Heart left ventricle (tissue), 16 donors: ENCODE measurements around the gene PARD3. TPM values are rescaled to one million over a fixed set of nuclear protein-coding genes. Genes with fewer than 3 reads are reported as not detected.
"Not testable (repeated sequence)": the region's sequence is repeated elsewhere in the genome, so short reads cannot be mapped to it uniquely, and the experiment has no call there.

Experiments used
- ATAC-seq, 4 donors: fragments of 200-7000 bp; cut with Tn5 transposase; one replicate each; pipeline ENCODE4 v1.9.1; 2020 to 2022; ENCODE audit warnings: moderate library complexity in 4 of 4, mild to moderate bottlenecking in 3 of 4, moderate number of reproducible peaks in 1 of 4
- DNase-seq, 5 donors: peaks; one replicate each; pipeline ENCODE4 v3.0.0-alpha.2; 2020
- H3K27ac ChIP-seq, 12 donors: fragments of 200-600 bp; sonication (generic) in 4 of 12; one replicate each; pipeline versions ENCODE4 v1.5.0 to v1.8.0; 2016 to 2022; ENCODE audit warnings: mild to moderate bottlenecking in 2 of 12
- H3K27me3 ChIP-seq, 9 donors: fragments of 200-600 bp; sonication (generic) in 2 of 9; one replicate each; pipeline versions ENCODE4 v1.5.1 to v1.8.0; 2016 to 2022; ENCODE audit warnings: mild to moderate bottlenecking in 3 of 9
- H3K36me3 ChIP-seq, 9 donors: fragments of 200-600 bp; sonication (generic) in 2 of 9; one replicate each; pipeline versions ENCODE4 v1.5.0 to v1.8.0; 2018 to 2022; ENCODE audit warnings: mild to moderate bottlenecking in 2 of 9
- H3K4me1 ChIP-seq, 12 donors: fragments of 200-600 bp; sonication (generic) in 4 of 12; one replicate each; pipeline versions ENCODE4 v1.5.0 to v1.8.0; 2016 to 2022; ENCODE audit warnings: mild to moderate bottlenecking in 3 of 12
- H3K4me3 ChIP-seq, 12 donors: fragments of 200-600 bp; sonication (generic) in 4 of 12; one replicate each; pipeline versions ENCODE4 v1.5.0 to v1.8.0; 2017 to 2022; ENCODE audit warnings: mild to moderate bottlenecking in 9 of 12, moderate library complexity in 4 of 12
- H3K9me3 ChIP-seq, 12 donors: fragments of 200-600 bp; sonication (generic) in 4 of 12; one replicate each; pipeline versions ENCODE4 v1.5.0 to v1.8.0; 2016 to 2022; ENCODE audit warnings: mild to moderate bottlenecking in 1 of 12
- POLR2A ChIP-seq, 2 donors: fragments of 450-650 bp; IDR thresholded peaks; one replicate each; pipeline ENCODE4 v1.6.1; 2017; ENCODE audit warnings: antibody characterized with exemption in 2 of 2, mild to moderate bottlenecking in 2 of 2, moderate library complexity in 2 of 2
- WGBS, 4 donors: extraction: QIAGEN DNeasy Blood & Tissue Kit in 2 of 4; methylation state at CpG; one replicate each; pipeline versions ENCODE4 v1.1.5 to v1.1.7; 2013 to 2018; 5-methylcytosine and 5-hydroxymethylcytosine counted together
- intact Hi-C, 10 donors: fragments of 100-400 bp; cut with DNase I; formaldehyde crosslinking; loops; one replicate each; pipeline versions ENCODE4 v1.11.1 to v1.14.2; 2022
- polyA plus RNA-seq, 2 donors: library from polyadenylated mRNA; stranded (reverse); fragments of 200-250 nt; gene quantifications; one replicate each; pipeline ENCODE4 v1.2.3, GENCODE V29; 2013
- total RNA-seq, 9 donors: library from RNA; depleted of rRNA in 2 of 9; stranded (reverse); fragments of >200 nt in 2 of 9; fragmentation: NEBNext Ultra II Directional in 3 of 9; extraction: Animal tissue kit (Norgen Biotek cat#: 25700) in 3 of 9; gene quantifications; one replicate each; pipeline versions ENCODE4 v1.1.0 to v1.2.4, GENCODE V29; 2016 to 2023
- TF ChIP-seq, protein P1 (sequence below), 12 donors: fragments of 200-600 bp; sonication (generic) in 4 of 12; IDR thresholded peaks; one replicate each; pipeline versions ENCODE4 v1.5.0 to v1.8.0; 2018 to 2022; ENCODE audit warnings: antibody characterized with exemption in 12 of 12, mild to moderate bottlenecking in 5 of 12
- donor health status: ischemic (EF 13 %, LVEDD 7.1; RV severe dilation, severe dysfunction).
- donor health status: healthy with polysubstance abuse.
- donor health status: DM: no; HTN: yes; CAD: no.
- donor health status: DM: no; HTN: no; CAD: no.
- donor health status: ischemic (EF 25% LVEDD 6.9; RV normal size, moderate dysfunction).
- donor health status: ischemic (EF 25% LVEDD 5.7; RV mildly dilated, moderate dysfunction).
- donor health status: healthy.
- donor health status: DM: yes; HTN: yes; CAD: no.
- donor health status: ischemic (EF 35%, LVEDD 5.7; RV mildly dilated, moderate dysfunction).
- donor health status: nonischemic (EF 11% LVEDD 7.7; RV severe dilation, severe dysfunction).
- donor health status: DM: yes; HTN: yes; CAD: no.
- donor health status: PGD.
- donor health status: ischemic (EF 29% LVEDD 5.4; RV normal size, mild dysfunction).
- donor health status: nonischemic (EF 23%, LVEDD 6.1; RV moderate dilation, normal function).

The PARD3 gene
- total and polyA plus RNA-seq, 11 donors = 24.8 to 69.7 (median 33.1) TPM

DNA sequence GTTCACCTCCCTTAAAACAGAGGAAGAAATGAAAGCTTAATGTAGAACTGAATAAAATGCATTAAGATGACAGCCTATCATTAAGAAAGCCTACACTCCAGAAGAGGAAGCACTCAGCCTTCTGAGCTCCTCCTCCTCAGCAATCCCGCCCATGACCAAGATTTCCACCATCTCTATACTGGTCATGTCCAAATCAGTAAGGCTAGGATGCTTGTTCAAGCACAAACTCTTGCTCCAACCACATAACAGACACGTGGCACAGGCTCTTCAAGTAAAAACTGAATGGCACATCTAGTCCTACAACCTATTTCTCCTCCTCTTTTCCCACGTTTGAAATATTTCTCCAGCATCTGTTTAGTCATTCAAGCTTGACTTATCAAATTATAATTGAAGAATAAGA lies 454.1 kb downstream of the PARD3 start:
- TF ChIP-seq POLR2A (IDR thresholded peaks at IDR 0.05) = no peak
- TF ChIP-seq, protein P1, sequence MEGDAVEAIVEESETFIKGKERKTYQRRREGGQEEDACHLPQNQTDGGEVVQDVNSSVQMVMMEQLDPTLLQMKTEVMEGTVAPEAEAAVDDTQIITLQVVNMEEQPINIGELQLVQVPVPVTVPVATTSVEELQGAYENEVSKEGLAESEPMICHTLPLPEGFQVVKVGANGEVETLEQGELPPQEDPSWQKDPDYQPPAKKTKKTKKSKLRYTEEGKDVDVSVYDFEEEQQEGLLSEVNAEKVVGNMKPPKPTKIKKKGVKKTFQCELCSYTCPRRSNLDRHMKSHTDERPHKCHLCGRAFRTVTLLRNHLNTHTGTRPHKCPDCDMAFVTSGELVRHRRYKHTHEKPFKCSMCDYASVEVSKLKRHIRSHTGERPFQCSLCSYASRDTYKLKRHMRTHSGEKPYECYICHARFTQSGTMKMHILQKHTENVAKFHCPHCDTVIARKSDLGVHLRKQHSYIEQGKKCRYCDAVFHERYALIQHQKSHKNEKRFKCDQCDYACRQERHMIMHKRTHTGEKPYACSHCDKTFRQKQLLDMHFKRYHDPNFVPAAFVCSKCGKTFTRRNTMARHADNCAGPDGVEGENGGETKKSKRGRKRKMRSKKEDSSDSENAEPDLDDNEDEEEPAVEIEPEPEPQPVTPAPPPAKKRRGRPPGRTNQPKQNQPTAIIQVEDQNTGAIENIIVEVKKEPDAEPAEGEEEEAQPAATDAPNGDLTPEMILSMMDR (IDR thresholded peaks at IDR 0.05) = no peak
- H3K4me3 ChIP-seq = no peak overlapping the region
- DNase-seq (no peak), ATAC-seq (no peak)
- peaks cover 0 to 37% (median 11%) of the 10 kb centered on the region in 9 donors for H3K36me3 ChIP-seq
- 86 to 93% (median 88%) methylated on average over 3 of the region's 3 CpGs for WGBS, 4 donors
- H3K27me3 ChIP-seq = no peaks in the 10 kb centered on the region
- intact Hi-C loops = no loop called here
- H3K9me3 ChIP-seq = no peaks in the 10 kb centered on the region
- H3K4me1 ChIP-seq = no peaks in the 10 kb centered on the region
- H3K27ac ChIP-seq = no peak overlapping the region

DNA sequence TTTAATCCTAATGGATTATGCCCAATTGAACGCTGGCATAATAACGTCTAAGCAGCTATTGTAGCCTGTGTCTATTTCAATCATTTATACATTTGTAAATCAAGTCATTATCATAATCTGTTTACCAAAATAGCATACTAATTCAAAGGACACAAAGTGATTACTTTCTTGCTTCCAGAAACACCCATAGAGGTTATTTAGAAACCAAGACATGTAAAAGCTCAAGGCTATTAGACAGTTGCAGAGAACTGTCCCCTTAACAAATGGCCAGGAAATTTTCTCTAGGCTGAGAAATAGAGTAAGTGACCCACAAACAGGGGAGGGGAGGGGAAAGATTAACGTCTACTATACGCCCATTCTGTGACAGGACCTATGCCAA lies 455.7 kb downstream of the PARD3 start:
- Histone ChIP-seq H3K27ac (no peak overlapping the region), H3K9me3 (no peaks in the 10 kb centered on the region), H3K4me3 (no peak overlapping the region), H3K4me1 (no peaks in the 10 kb centered on the region), H3K27me3 (no peaks in the 10 kb centered on the region), H3K36me3 (peaks cover 0 to 38% (median 11%) of the 10 kb centered on the region in 9 donors)
- no peak for ATAC-seq
- intact Hi-C loops = no loop called here
- 96% methylated on average over 4 of the region's 4 CpGs for WGBS, 4 donors
- no peak for TF ChIP-seq POLR2A (IDR thresholded peaks at IDR 0.05)
- TF ChIP-seq, protein P1 (IDR thresholded peaks at IDR 0.05) = no peak
- DNase-seq = no peak

DNA sequence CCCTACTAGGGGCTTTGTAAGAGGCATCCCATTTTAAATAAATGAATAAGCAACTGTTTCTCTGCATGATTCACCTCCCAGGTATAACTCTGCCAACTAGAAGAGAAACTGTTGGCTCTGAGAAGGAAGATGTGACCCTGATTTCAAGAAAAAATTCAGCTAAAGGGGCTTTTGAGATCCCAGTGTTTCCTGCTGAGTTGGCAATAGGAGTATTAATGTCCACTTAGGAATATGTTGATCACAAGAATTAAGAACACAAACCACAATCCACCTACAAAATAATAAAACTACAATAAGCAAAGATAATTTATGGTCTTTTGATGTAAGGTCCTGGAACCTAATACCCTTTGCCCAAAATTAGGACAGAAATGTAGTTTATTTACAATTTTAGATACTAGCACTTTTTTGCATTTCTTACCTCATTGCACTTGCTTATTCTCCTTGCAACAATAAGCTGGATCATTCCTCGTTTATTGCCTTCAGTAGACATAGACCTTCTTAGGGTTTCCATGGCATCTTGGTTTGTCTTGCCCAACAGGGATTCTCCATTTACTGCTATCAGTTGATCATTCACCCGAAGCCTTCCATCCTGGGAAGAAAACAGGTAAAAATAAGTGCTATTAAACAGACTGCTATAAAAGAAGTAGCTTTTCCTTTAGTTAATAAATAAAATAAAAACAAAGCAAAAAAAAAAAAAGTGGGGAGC lies 456.2 kb downstream of the PARD3 start:
- DNase-seq = no peak
- H3K4me1 ChIP-seq = no peaks in the 10 kb centered on the region

DNA sequence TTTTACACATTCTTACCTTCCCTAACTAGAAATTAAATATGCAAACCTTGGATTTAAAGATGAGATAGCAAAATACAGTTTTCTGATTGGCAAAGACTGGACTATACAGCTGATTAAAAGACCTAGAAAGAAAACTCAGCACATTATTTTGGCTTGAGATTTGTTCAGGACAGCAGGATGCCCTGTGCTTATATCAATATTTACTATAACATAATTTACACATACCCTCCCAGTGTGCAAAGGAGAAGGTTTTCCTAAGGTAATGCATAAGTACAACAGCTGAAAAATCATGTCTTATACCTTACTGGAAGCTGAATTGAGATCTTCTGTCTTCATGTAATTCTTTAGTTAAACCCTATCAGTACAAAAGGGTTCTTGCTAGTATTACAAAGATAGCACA lies 458.6 kb downstream of the PARD3 start:
- intact Hi-C loops = no loop called here

More for the DNA sequence above, 456.2 kb downstream of the PARD3 start:
- intact Hi-C loops = no loop called here
- Histone ChIP-seq H3K36me3 (peaks cover 0 to 38% (median 11%) of the 10 kb centered on the region in 9 donors), H3K4me3 (no peak overlapping the region), H3K27me3 (no peaks in the 10 kb centered on the region), H3K27ac (no peak overlapping the region), H3K9me3 (no peaks in the 10 kb centered on the region)
- ATAC-seq = no peak
- WGBS, 4 donors = 88 to 93% (median 92%) methylated on average over 2 of the region's 2 CpGs
- TF ChIP-seq, protein P1 (IDR thresholded peaks at IDR 0.05) = no peak
- TF ChIP-seq POLR2A (IDR thresholded peaks at IDR 0.05) = no peak

DNA sequence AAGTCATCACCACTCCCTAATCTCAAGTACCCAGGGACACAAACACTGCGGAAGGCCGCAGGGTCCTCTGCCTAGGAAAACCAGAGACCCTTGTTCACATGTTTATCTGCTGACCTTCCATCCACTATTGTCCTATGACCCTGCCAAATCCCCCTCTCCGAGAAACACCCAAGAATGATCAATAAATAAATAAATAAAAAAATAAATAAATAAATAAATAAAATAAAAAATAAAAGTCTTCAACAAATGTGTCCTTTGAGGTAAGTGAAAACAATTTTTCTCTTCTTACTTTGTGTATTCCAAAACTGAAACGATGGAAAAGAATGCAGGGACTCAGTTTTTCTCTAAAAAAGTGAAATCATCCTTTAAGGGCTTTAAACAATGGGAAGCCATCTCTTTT lies 461.6 kb downstream of the PARD3 start:
- H3K9me3 ChIP-seq, ATAC-seq, intact Hi-C loops, H3K4me3 ChIP-seq, DNase-seq, H3K27me3 ChIP-seq, H3K27ac ChIP-seq, H3K4me1 ChIP-seq: not testable (repeated sequence)
- peaks cover 0 to 25% (median 1%) of the 10 kb centered on the region in 9 donors for H3K36me3 ChIP-seq
- WGBS, 4 donors = 93 to 96% (median 94%) methylated on average over 4 of the region's 4 CpGs

More for the DNA sequence above, 458.6 kb downstream of the PARD3 start:
- H3K4me3 ChIP-seq = no peak overlapping the region
- no peak for TF ChIP-seq POLR2A (IDR thresholded peaks at IDR 0.05)
- TF ChIP-seq, protein P1 (IDR thresholded peaks at IDR 0.05) = no peak
- H3K4me1 ChIP-seq = no peaks in the 10 kb centered on the region
- ATAC-seq (no peak), DNase-seq (no peak)
- no peaks in the 10 kb centered on the region for H3K27me3 ChIP-seq
- no peak overlapping the region for H3K27ac ChIP-seq
- peaks cover 0 to 38% (median 11%) of the 10 kb centered on the region in 9 donors for H3K36me3 ChIP-seq
- H3K9me3 ChIP-seq = no peaks in the 10 kb centered on the region

DNA sequence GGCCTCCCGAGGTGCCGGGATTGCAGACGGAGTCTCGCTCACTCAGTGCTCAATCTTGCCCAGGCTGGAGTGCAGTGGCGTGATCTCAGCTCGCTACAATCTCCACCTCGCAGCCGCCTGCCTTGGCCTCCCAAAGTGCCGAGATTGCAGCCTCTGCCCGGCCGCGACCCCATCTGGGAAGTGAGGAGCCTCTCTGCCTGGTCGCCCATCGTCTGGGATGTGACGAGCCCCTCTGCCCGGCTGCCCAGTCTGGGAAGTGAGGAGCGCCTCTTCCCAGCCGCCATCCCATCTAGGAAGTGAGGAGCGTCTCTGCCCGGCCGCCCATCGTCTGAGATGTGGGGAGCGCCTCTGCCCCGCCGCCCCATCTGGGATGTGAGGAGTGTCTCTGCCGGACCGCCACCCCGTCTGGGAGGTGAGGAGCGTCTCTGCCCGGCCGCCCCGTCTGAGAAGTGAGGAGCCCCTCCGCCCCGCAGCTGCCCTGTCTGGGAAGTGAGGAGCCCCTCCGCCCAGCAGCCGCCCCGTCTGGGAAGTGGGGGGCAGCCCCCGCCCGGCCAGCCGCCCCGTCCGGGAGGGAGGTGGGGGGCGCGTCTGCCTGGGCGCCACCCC lies 462.4 kb downstream of the PARD3 start:
- H3K36me3 ChIP-seq = peaks cover 0 to 17% (median 0%) of the 10 kb centered on the region in 9 donors
- H3K9me3 ChIP-seq, H3K4me3 ChIP-seq, H3K27ac ChIP-seq, intact Hi-C loops, H3K4me1 ChIP-seq, H3K27me3 ChIP-seq, ATAC-seq: not testable (repeated sequence)
- 94 to 97% (median 96%) methylated on average over 27 to 45 of the region's 45 CpGs for WGBS, 4 donors
- DNase-seq = peak in 1 of 5 donors; percentile 51
